Left colon (tissue), 2 donors: ENCODE measurements around the gene RNU6-8. TPM values are rescaled to one million over a fixed set of nuclear protein-coding genes. Genes with fewer than 3 reads are reported as not detected.

Experiments
- ATAC-seq: fragments of 200-7000 bp; cut with Tn5 transposase; one replicate; pipeline ENCODE4 v1.9.1; 2020; ENCODE audit warnings: mild to moderate bottlenecking, moderate library complexity
- DNase-seq, 2 donors: peaks; one replicate each; pipeline ENCODE4 v3.0.0-alpha.2; 2020
- intact Hi-C, 2 donors: fragments of 100-400 bp; cut with DNase I in 1 of 2; cut with micrococcal nuclease in 1 of 2; formaldehyde crosslinking; loops; one replicate each; pipeline versions ENCODE4 v1.11.2 to v1.14.0; 2022; cut with DNase I, micrococcal nuclease
- long read RNA-seq: library from polyadenylated mRNA; unstranded; transcript quantifications from one replicate; pipeline ENCODE4 v2.0.0, GENCODE V29; 2021
- total RNA-seq, 2 donors: library from RNA; stranded (reverse); fragmentation: NEBNext Ultra II Directional; extraction: Animal tissue kit (Norgen Biotek cat#: 25700); gene quantifications; one replicate each; pipeline ENCODE4 v1.2.1, GENCODE V29; 2021
- donor health status: DM: no; HTN: no; CAD: no.
- donor health status: DM: yes; HTN: yes; CAD: no.

The RNU6-8 gene
- total RNA-seq: not detected
- long read RNA-seq: 0 reads

DNA sequence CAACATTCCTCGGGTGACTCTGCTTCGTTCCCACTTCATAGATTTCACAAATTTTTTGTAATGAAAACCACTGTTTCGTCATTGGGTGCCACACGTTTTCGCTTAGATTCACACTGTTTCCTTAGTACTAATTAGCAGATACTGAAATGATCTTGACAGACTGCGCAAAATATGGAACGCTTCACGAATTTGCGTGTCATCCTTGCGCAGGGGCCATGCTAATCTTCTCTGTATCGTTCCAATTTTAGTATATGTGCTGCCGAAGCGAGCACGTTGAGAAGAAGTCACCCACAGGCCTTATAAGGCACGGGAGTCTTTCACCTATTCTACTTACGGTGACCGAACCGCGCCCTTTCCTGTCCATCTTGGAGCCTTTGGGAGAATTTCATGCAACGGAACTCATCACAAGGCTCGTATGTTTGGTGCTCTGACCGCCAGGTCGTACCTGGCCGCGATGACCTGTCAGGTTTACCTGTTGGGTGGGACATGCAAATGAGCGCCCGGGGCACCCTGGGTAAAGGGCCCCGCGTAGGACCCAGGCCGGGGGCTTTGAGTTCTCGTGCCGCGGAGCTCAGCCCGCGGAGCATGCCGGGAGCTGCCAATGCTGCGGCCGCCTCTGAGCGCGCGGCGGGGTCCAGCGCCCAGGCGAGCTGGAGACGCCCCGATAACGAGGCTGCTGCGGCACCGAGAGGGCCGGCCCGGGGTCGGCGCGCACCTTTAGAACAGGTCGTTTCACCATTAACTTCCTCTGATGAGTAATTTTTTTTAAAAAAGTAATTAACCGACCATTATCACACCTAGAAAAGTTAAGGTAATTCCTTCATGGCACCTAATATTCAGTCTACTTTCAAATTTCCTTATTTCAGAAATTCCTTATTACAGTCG, at the start of gene RNU6-8:
TSS of gene RNU6-8 (minus strand) at position 272 of the 885 bp plus-strand sequence.
- intact Hi-C loops: loop anchor here in 1 of 2 donors (5.0 kb wide), 1 partner anchor 126 kb away; the partner anchor contains the start of gene ARHGAP5
- DNase-seq: peak; percentile 88 to 90
- ATAC-seq: peak; percentile 88

DNA sequence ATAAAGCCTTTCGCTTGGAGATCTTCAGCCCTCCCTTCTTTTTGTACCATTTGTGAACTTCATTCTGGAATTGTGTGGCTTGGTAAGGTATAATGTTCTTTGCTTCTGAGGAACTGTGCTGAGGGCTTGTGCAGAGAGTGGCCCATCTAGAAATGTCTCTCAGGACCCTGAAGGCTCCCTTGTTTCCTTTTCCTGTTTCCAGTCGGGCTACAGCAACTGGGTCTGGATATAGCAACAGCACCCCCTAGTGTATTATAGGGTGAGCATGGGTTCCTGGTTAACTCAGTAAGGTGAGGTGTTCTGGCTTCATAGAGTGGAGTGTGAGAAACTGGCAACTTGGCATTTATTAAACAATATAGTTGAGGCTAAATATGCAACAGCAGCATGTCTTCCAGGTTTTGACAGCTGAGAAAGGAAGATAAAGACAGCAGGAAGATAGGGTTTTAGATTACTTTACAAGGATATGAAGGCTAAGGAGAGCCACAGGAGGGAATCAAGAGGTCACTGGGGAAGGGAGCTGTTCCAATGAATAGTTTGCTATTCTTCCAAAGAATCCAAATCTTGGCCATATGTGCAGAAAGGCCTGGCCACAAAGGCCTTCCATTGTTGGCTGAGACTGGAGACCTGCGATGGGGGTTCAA, 49.1 kb upstream of the RNU6-8 start:
- peak; percentile 28 to 41 for DNase-seq
- peak; percentile 90 for ATAC-seq
- intact Hi-C loops: loop anchor here in 1 of 2 donors (5.0 kb wide), 2 partner anchors 180 to 740 kb away; no protein-coding TSS in a partner anchor

DNA sequence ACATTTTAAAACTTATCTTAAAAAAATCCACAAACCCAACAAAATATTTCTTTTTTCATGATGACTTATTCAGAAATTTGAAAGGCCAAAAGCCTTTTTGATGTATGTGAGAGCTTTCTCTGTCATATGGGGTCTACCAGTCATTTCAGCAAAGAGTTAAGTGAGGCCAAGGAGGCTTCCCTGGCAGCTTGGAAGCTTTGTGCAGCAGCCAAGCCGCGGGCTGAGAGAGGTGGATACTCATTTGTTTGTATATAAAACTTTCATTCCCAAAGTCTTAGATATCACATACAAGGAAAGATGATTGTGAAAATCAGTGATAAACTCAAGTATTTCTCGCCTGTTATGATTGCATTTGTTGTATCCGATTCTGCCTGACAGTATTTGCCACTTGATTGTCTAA, 48.5 kb upstream of the RNU6-8 start:
- no peak for ATAC-seq
- intact Hi-C loops: loop anchor here in 1 of 2 donors (5.0 kb wide), 2 partner anchors 179 to 739 kb away; no protein-coding TSS in a partner anchor

DNA sequence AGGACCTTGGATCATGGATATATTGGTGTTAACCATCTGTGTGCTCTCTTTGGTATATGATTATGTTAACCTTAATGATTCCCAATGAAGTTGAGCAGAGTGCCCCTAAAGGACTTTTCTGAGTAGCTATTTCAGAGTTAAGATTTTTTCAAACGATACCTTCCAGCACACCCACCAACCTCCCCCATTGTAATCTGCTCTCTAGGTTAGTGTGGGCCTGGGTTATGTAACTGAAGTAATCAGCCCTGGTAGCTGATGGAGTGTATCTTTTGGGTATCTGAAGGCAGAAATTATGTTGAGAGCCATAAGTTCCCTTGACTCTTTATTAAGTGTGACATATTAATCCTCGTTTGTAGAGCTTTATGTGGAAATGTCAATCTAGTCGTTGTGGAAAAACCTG, 47.6 kb upstream of the RNU6-8 start:
- DNase-seq (no peak), ATAC-seq (no peak)
- intact Hi-C loops: loop anchor here in 1 of 2 donors (5.0 kb wide), 2 partner anchors 178 to 738 kb away; no protein-coding TSS in a partner anchor

More for the DNA sequence above, 48.5 kb upstream of the RNU6-8 start:
- DNase-seq: no peak

DNA sequence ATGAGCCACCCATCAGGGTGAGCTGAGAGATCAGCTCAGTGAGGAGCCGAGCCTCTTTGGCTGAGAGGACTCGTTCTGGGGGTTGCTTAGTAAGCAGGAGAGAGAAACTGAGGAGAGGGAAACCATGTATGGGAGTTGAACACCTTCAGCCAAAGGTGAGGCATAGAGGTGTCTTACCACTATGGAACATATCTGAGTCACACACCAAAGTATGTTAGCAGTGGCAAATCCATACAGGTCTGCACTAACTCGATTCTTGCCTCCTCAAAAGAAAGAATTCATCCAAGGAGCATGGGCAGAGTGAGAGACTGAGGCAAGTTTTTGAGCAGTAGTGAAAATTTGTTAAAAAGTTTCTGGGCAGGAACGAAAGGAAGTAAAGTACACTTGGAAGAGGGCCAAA, 46.7 kb upstream of the RNU6-8 start:
- no peak for ATAC-seq
- intact Hi-C loops: loop anchor here in 1 of 2 donors (5.0 kb wide), 2 partner anchors 177 to 737 kb away; no protein-coding TSS in a partner anchor
- DNase-seq: no peak

DNA sequence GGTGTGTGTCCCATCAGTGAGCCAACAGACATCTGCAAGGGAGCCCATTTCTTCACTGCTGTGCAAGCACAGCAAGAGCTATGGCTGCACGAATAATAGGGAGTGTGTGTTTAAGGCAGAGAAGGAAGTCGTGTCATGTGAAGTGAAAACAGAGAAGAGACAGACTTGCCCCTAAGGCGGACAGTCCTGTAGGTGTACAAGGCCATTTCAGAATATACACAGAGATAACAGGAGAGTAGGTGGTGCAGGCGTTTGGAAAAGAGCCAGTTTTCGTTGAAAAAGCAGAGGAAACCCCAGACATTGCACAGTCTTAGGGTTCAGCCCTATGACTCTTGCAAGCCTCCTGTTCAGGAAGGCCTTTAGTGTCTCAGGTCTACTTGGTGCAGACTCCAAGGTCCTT, 46.3 kb upstream of the RNU6-8 start:
- ATAC-seq: no peak
- intact Hi-C loops: no loop called here
- no peak for DNase-seq

DNA sequence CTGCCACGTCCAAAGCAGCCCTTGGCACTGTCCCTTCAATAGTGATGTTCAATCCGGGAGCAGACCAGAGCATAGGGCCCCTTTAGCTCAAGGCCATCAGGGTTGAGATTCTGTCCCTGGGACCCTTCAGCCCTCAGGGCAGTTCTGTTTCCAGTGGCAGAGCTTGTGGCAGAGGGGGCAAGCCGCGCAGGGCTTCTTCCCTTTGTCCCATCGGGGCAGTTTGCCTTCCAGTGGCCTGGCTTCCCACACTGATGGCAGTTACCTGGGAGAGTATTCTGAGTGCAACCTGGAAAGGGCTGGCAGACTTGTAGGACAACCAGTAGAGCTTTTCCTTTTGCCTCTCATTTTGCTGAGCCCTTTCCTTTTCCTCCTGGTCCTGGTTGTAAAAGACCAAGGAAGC, 43.7 kb upstream of the RNU6-8 start:
- ATAC-seq (no peak), DNase-seq (no peak)
- intact Hi-C loops: no loop called here

DNA sequence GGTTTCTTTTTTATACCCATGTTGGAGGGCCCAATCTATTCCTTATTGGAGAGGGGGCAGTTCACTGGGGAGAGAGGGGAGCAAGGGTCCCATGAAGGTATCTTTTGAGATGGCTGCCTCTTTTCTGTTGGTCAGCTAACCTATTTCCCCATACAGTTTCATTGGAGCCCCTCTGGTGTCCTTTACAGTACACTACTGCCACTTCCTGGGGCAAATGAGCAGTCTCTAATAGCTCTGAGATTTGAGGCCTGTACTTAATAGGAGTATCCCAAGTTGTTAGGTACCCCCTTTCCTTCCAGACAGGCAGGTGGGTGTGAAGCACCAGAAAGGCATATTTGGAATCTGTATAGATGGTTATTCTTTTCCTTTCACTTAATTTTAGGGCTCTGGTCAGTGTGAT, 41.3 kb upstream of the RNU6-8 start:
- DNase-seq: no peak
- ATAC-seq: no peak
- intact Hi-C loops: no loop called here

DNA sequence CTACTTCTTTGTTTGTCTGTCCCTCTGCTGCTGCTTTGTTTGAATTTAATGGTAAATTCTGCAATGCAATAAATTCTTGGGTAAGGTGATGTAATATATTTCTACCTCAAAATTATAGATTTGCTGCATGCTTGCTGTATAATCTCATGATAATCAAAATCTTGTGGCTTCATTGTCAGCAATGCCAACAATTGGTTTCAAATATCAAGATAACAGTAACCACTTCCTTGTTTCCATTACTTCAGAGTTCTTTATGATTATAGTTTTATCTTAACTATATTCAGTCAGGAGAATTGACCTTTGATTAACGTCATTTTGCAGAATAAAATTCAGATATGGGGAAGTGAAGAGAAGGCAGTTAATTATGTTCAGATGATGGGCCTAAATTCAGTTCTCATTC, 30.2 kb upstream of the RNU6-8 start:
- intact Hi-C loops: no loop called here
- ATAC-seq (no peak), DNase-seq (no peak)

DNA sequence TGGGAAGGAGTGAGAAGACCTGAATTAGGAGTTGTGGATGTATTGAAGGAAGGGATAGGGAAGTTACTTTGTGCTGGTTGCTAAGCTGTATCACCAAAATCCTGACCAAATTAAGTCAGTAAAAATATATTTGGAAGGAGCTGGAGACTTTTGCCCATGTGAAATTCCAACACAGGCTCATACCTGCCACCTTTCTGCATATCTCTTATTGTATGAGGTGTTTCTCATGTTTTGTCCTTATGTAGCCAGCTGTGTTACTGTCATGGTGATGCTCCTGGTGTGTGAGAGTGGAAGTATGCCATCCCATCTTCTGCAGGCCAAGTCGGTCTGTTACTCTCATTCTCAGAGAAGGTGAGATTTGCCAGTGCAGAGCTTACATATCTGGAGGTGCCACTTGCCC, 29.4 kb upstream of the RNU6-8 start:
- ATAC-seq (no peak), DNase-seq (no peak)
- intact Hi-C loops: no loop called here

DNA sequence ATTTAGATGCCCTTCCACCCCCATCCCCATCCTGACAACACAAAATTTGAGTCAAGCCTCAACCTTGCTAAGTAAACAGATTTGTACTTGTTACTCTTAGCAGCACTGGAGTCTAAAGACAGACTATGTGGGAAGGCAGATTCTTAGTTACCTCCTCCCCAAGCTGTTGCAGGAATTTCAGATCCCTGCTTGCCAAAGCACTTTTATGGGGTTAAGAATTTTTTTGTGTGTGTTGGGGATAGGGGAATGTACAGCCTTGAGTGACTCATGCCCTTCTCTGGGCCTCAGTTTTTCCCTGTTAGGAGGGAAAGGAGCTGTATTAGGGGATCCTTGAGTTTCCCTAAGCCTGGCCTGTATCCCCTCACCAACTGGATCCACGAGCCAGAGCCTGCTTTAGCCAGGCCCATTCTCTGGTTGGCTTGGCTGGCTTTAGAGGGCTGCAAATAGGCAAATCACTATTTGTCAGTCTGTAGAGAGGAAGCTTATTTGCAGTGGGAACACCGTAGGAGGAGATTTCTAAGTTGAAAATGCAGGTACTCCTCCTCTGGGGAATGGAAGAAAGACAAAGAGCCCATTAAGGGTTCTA, 27.7 kb upstream of the RNU6-8 start:
- no peak for DNase-seq
- ATAC-seq: no peak
- intact Hi-C loops: no loop called here

DNA sequence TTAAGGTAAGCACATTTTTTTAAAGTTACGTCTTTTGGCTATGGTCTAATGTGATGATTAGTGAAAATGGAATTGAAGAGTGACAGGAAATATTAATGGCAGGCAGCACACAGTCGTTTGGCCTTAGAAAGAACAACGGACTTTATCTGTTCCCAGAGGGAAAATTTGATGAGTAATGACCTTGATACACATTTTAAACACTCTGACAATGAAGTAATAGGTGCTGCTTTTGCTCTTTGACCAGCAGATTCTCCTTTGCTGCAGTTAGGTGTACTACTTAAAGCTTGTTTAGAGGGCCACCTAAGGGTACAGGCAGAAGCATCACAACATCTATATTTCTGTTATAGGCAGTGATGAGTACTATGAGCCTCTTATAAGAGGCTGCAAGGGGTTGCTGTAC, 27.1 kb upstream of the RNU6-8 start:
- no peak for DNase-seq
- no peak for ATAC-seq
- intact Hi-C loops: no loop called here

DNA sequence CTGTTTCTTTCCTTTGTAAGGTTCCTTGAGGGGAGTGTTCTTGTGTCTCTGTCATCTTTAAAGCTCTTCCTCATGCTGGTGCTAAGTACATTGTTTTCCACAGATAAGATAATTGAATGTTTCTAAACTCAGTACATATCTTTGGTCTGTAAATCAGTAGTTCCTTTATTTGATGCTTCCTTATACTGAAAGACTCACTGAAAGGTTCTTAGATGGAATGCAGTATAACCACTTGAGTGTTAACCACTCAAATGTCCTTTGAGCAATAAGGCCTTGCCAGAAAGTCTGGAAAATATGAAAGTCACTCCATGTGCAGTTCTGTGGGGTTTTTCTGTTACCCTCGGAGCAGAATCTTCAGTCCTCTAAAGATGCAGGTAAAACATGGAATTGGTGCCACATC, 23.0 kb upstream of the RNU6-8 start:
- intact Hi-C loops: no loop called here
- ATAC-seq (no peak), DNase-seq (no peak)

DNA sequence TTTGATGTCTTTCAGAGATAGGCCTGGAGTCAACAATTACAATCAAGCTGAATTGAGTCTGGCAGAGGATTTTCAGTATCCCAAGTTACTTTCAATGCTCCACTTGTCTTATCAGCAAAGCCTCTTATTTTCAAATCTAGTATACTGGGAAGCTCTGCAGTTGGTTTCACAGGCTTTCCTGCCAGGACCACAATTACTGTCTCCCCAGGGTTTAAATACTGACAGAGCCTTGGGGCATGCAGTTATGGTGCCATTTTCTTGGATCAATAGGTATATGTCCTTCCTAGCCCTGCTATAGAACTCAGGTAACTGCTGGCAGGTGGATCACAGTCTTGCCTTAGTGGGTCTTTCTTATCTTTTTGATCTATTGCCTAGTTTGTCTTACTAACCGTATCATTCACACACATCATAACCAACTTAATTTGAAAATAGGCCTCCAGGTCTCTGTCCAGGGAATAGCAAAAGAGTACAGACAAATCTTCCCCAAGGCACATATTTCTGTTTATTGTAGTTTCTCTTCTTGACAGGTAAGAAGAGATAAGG, 22.4 kb upstream of the RNU6-8 start:
- intact Hi-C loops: no loop called here
- DNase-seq (no peak), ATAC-seq (no peak)

DNA sequence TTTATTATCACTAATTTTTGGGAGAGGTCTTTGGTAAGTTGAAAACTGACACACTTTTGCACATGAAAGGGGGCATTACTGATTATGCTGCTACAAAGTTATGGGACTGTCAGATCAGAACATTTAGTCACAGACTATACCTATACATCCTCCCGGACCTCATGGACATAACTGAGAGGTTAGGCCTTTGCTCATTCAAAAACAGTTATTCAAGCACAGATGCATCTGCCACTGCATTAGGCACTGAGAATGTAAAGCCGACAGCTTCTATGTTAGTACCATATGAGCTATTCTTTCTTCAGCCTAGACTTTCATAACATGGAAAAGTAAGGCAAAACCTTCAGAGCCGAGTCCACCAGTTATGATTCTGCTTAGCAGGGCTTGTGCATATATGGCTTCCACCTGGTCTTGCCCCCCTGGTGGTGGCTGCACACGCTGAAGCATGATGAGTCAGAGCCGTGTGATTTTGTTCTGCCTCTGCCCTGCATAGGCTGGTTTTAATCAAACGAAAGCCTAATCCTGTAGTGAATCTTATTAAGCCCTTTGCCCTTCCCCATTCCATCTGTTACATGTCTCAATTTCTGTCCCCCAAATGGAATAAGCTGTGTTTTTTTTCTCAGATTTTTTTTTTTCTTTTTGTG, 21.8 kb upstream of the RNU6-8 start:
- DNase-seq: peak; percentile 20 to 33
- intact Hi-C loops: no loop called here
- ATAC-seq: no peak

DNA sequence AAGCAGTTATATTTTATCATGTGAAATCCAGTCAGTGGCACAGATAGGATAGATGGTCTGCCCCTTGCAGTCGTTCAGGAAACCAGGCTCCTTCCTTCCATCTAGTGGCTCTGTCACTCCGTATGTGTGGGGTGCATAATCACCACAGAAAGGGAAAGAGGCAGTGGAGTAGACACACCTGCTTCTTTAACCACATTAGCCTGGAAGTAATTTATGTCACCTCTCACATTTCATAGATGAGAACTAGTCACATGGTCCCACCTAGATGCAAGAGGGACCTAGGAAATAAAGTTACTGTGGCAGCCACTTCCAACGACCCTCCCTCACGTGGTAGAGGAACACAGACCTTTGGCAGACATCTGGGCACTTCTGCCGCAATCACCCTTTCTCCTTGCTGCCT, 14.2 kb upstream of the RNU6-8 start:
- intact Hi-C loops: no loop called here
- no peak for ATAC-seq
- DNase-seq: no peak

DNA sequence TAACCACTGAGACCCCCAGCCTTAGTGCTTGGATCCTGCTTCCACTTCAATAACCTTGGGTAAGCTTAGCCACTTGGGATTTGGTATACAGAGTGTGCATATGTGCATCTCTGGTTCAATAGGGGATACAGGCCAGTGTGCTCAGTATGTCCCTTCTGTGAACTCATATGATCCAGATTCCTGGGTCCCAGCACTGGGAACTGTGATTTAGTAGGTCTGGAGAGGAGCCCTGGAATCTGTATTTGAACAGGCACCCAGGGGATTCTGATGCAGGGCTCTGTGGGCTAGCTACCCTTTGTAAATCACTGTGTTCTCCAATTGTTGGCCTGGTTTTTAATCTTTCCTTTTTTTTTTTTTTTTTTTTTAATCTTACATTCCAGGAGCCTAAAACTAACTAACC, 9.8 kb upstream of the RNU6-8 start:
- DNase-seq (no peak), ATAC-seq (no peak)
- intact Hi-C loops: no loop called here

DNA sequence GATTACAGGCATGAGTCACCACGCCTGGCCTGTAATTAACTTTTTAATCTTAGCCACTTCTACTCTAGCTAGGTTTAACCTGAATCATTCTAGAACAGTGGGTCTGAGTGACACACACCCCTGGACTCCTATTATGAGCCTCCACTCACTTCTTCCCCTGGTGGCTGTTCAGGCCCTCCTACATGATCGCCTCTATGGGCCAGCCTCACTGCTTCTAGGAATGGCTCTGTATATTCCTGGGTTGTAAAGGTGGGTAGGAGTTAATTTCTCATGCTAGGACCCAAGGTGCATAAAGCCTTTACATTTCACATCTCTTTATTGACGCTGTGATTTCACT, 8.0 kb upstream of the RNU6-8 start:
- intact Hi-C loops: no loop called here
- DNase-seq: no peak
- no peak for ATAC-seq

DNA sequence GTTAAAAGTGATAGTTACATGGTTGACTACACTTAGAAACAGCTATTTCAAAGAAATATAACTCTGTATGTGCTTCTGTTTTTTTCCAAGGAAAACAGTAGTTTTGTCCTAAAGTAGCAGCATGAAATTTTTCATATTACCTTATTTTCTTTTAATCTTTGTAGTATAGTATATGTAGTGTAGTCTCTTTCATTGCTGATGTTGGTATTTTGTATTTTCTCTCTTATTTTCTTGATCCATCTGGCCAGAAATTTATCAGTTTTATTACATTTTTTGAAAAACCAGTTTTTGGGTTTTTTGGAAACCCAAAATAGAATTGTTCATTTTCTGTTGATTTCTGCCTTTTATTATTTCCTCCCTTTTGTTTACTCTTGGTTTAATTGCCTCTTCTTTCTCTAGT, 6.4 kb upstream of the RNU6-8 start:
- ATAC-seq: no peak

More for the DNA sequence above, 6.4 kb upstream of the RNU6-8 start:
- intact Hi-C loops: no loop called here
- no peak for DNase-seq
